Measurements from ENCODE around the gene ATG5.

ATG5 gene

GRCh38 chr6:106318851-106319250 is 6.7 kb downstream of the ATG5 start:
- Histone ChIP-seq H3K4me1 (ENCODE audit: control insufficient read depth, low read length) (peaks cover 9% of the 10 kb centered on the region), H3K79me2 (ENCODE audit: control insufficient read depth, low read length) (peaks cover 89% of the 10 kb centered on the region)

GRCh38 chr6:106318061-106318460 is 7.5 kb downstream of the ATG5 start:
- H4K20me1 ChIP-seq (ENCODE audit: control insufficient read depth, insufficient read depth, low read depth, low read length) = no peaks in the 10 kb centered on the region

More at GRCh38 chr6:106318851-106319250, 6.7 kb downstream of the ATG5 start:
- Histone ChIP-seq H3K4me2 (ENCODE audit: low read length) (no peak overlapping the region), H3K9me3 (ENCODE audit: control insufficient read depth, insufficient read depth, low read length) (no peaks in the 10 kb centered on the region), H3K36me3 (ENCODE audit: control insufficient read depth, low read length) (peaks cover 18% of the 10 kb centered on the region), H3K4me3 (ENCODE audit: low read length) (no peak overlapping the region), H4K20me1 (ENCODE audit: control insufficient read depth, insufficient read depth, low read depth, low read length) (no peaks in the 10 kb centered on the region), H3K27me3 (ENCODE audit: control insufficient read depth, low read length) (no peaks in the 10 kb centered on the region), H3K27ac (ENCODE audit: low read depth, low read length) (no peak overlapping the region), H3K9me2 (replicated peaks; ENCODE audit: control insufficient read depth, low read length) (no peaks in the 10 kb centered on the region), H3F3A (ENCODE audit: control insufficient read depth, insufficient read depth) (no peaks in the 10 kb centered on the region; the same call in 1 of the 2 replicates)
- TF ChIP-seq EZH2phosphoT487 (IDR thresholded peaks at IDR 0.05; ENCODE audit: borderline replicate concordance, low read length) (no peak), CTCF (IDR thresholded peaks at IDR 0.05; ENCODE audit: low read depth, low read length, poor library complexity, severe bottlenecking) (no peak)

GRCh38 chr6:106316375-106316766 is 9.2 kb downstream of the ATG5 start:
- H3K79me2 ChIP-seq (ENCODE audit: control insufficient read depth, low read length) = peaks cover 84% of the 10 kb centered on the region
- H3K4me1 ChIP-seq (ENCODE audit: control insufficient read depth, low read length) = peaks cover 8% of the 10 kb centered on the region; the same call in 1 of the 2 replicates

More at GRCh38 chr6:106318061-106318460, 7.5 kb downstream of the ATG5 start:
- Histone ChIP-seq H3K79me2 (ENCODE audit: control insufficient read depth, low read length) (peaks cover 87% of the 10 kb centered on the region), H3K4me1 (ENCODE audit: control insufficient read depth, low read length) (peaks cover 6% of the 10 kb centered on the region; the same call in 1 of the 2 replicates), H3K9me3 (ENCODE audit: control insufficient read depth, insufficient read depth, low read length) (no peaks in the 10 kb centered on the region), H3K4me3 (ENCODE audit: low read length) (no peak overlapping the region), H3K9me2 (replicated peaks; ENCODE audit: control insufficient read depth, low read length) (no peaks in the 10 kb centered on the region), H3F3A (ENCODE audit: control insufficient read depth, insufficient read depth) (no peaks in the 10 kb centered on the region; the same call in 1 of the 2 replicates), H3K27me3 (ENCODE audit: control insufficient read depth, low read length) (no peaks in the 10 kb centered on the region), H3K27ac (ENCODE audit: low read depth, low read length) (no peak overlapping the region), H3K36me3 (ENCODE audit: control insufficient read depth, low read length) (peaks cover 26% of the 10 kb centered on the region), H3K4me2 (ENCODE audit: low read length) (no peak overlapping the region)
- no peak for TF ChIP-seq CTCF (IDR thresholded peaks at IDR 0.05; ENCODE audit: low read depth, low read length, poor library complexity, severe bottlenecking)
- TF ChIP-seq EZH2phosphoT487 (IDR thresholded peaks at IDR 0.05; ENCODE audit: borderline replicate concordance, low read length) = no peak

More at GRCh38 chr6:106316375-106316766, 9.2 kb downstream of the ATG5 start:
- Histone ChIP-seq H3K4me3 (ENCODE audit: low read length) (no peak overlapping the region), H3K27ac (ENCODE audit: low read depth, low read length) (no peak overlapping the region), H3K36me3 (ENCODE audit: control insufficient read depth, low read length) (peaks cover 39% of the 10 kb centered on the region), H3K9me3 (ENCODE audit: control insufficient read depth, insufficient read depth, low read length) (no peaks in the 10 kb centered on the region), H3K9me2 (replicated peaks; ENCODE audit: control insufficient read depth, low read length) (no peaks in the 10 kb centered on the region), H3K4me2 (ENCODE audit: low read length) (no peak overlapping the region), H4K20me1 (ENCODE audit: control insufficient read depth, insufficient read depth, low read depth, low read length) (no peaks in the 10 kb centered on the region), H3K27me3 (ENCODE audit: control insufficient read depth, low read length) (no peaks in the 10 kb centered on the region), H3F3A (ENCODE audit: control insufficient read depth, insufficient read depth) (no peaks in the 10 kb centered on the region; the same call in 1 of the 2 replicates)
- TF ChIP-seq CTCF (IDR thresholded peaks at IDR 0.05; ENCODE audit: low read depth, low read length, poor library complexity, severe bottlenecking) = no peak
- TF ChIP-seq EZH2phosphoT487 (IDR thresholded peaks at IDR 0.05; ENCODE audit: borderline replicate concordance, low read length) = no peak

Data from DOHH2 (cell line).